Prostate gland (tissue), 2 donors: ENCODE results near the gene KIAA0825. TPM values are rescaled to one million over a fixed set of nuclear protein-coding genes. Genes with fewer than 3 reads are reported as not detected.

Experiments
- DNase-seq: peaks from one replicate; pipeline ENCODE4 v3.0.0-alpha.2; 2019; ENCODE audit warnings: low spot score
- H3K27ac ChIP-seq, 2 donors: fragments of 200-600 bp; sonication (generic); 2 replicates each; pipeline ENCODE4 v1.5.1; 2017 to 2019
- H3K27me3 ChIP-seq: fragments of 200-600 bp; sonication (generic); replicated peaks from 2 replicates; pipeline ENCODE4 v1.5.1; 2019; ENCODE audit not compliant: insufficient read depth
- H3K36me3 ChIP-seq, 2 donors: fragments of 200-600 bp; sonication (generic); 1 replicate in 1 of 2; 2 replicates in 1 of 2; pipeline versions ENCODE4 v1.5.1 to v1.8.1; 2017 to 2019
- H3K4me1 ChIP-seq: fragments of 200-600 bp; sonication (generic); replicated peaks from 2 replicates; pipeline ENCODE4 v1.5.1; 2019
- H3K4me3 ChIP-seq, 2 donors: fragments of 200-600 bp; sonication (generic); 2 replicates each; pipeline ENCODE4 v1.5.1; 2017 to 2019
- H3K9me3 ChIP-seq: fragments of 200-600 bp; sonication (generic); 2 replicates; pipeline ENCODE4 v1.5.1; 2017
- CTCF ChIP-seq, 4 experiments: fragments of 200-600 bp in 2 of 4; fragments of 450-650 bp in 2 of 4; sonication (generic) in 2 of 4; IDR thresholded peaks; 1 replicate in 3 of 4; 2 replicates in 1 of 4; pipeline ENCODE4 v1.5.1; 2016 to 2019; ENCODE audit warnings: antibody characterized with exemption in 4 of 4, mild to moderate bottlenecking in 2 of 4, moderate library complexity in 2 of 4
- POLR2A ChIP-seq: fragments of 450-650 bp; IDR thresholded peaks from one replicate; pipeline ENCODE4 v1.6.1; 2016; ENCODE audit warnings: antibody characterized with exemption, mild to moderate bottlenecking
- POLR2AphosphoS5 ChIP-seq: sonication (generic); formaldehyde crosslinking; IDR thresholded peaks from one replicate; pipeline ENCODE4 v1.6.1; 2017; ENCODE audit warnings: antibody characterized with exemption
- WGBS: methylation state at CpG from one replicate; pipeline ENCODE4 v1.1.5; 2018; 5-methylcytosine and 5-hydroxymethylcytosine counted together
- intact Hi-C: fragments of 100-400 bp; cut with DNase I; formaldehyde crosslinking; loops from one replicate; pipeline ENCODE4 v1.14.2; 2022
- total RNA-seq, 2 donors: library from RNA; depleted of rRNA; stranded (reverse); fragments of >200 nt; gene quantifications; one replicate each; pipeline ENCODE4 v1.1.0, GENCODE V29; 2016

KIAA0825 gene
- total RNA-seq, 2 donors from 2014 or later: 3.9 to 4.1 TPM

GRCh38 chr5:94562327-94562971 is 56.0 kb downstream of the KIAA0825 start:
- no peak overlapping the region for H3K4me3 ChIP-seq
- intact Hi-C loops: no loop called here
- 94% methylated on average over 2 of the region's 2 CpGs for WGBS
- no peak overlapping the region for H3K27ac ChIP-seq
- H3K36me3 ChIP-seq: no peaks in the 10 kb centered on the region
- no peaks in the 10 kb centered on the region for H3K9me3 ChIP-seq
- no peak for TF ChIP-seq POLR2AphosphoS5
- TF ChIP-seq POLR2A: no peak
- TF ChIP-seq CTCF (IDR thresholded peaks at IDR 0.05): no peak
- H3K27me3 ChIP-seq: no peaks in the 10 kb centered on the region
- no peak for DNase-seq
- H3K4me1 ChIP-seq: no peaks in the 10 kb centered on the region

- Histone ChIP-seq H3K4me3 (no peak overlapping the region), H3K4me1 (no peaks in the 10 kb centered on the region), H3K9me3 (no peaks in the 10 kb centered on the region), H3K27ac (no peak overlapping the region), H3K36me3 (no peaks in the 10 kb centered on the region), H3K27me3 (no peaks in the 10 kb centered on the region)
- no peak for DNase-seq
- WGBS: 94% methylated on average over 5 of the region's 5 CpGs
- no peak for TF ChIP-seq POLR2A
- intact Hi-C loops: no loop called here
Observed at GRCh38 chr5:94558028-94558427, 60.4 kb downstream of the KIAA0825 start.

- Histone ChIP-seq H3K4me3 (no peak overlapping the region), H3K4me1 (no peaks in the 10 kb centered on the region), H3K27me3 (no peaks in the 10 kb centered on the region), H3K36me3 (no peaks in the 10 kb centered on the region), H3K27ac (no peak overlapping the region), H3K9me3 (no peaks in the 10 kb centered on the region)
- 89% methylated on average over 1 of the region's 1 CpG for WGBS
- TF ChIP-seq CTCF (IDR thresholded peaks at IDR 0.05): no peak
- TF ChIP-seq POLR2A: no peak
- TF ChIP-seq POLR2AphosphoS5: no peak
- intact Hi-C loops: no loop called here
- DNase-seq: no peak
Observed at GRCh38 chr5:94551858-94552257, 66.5 kb downstream of the KIAA0825 start.

DNA sequence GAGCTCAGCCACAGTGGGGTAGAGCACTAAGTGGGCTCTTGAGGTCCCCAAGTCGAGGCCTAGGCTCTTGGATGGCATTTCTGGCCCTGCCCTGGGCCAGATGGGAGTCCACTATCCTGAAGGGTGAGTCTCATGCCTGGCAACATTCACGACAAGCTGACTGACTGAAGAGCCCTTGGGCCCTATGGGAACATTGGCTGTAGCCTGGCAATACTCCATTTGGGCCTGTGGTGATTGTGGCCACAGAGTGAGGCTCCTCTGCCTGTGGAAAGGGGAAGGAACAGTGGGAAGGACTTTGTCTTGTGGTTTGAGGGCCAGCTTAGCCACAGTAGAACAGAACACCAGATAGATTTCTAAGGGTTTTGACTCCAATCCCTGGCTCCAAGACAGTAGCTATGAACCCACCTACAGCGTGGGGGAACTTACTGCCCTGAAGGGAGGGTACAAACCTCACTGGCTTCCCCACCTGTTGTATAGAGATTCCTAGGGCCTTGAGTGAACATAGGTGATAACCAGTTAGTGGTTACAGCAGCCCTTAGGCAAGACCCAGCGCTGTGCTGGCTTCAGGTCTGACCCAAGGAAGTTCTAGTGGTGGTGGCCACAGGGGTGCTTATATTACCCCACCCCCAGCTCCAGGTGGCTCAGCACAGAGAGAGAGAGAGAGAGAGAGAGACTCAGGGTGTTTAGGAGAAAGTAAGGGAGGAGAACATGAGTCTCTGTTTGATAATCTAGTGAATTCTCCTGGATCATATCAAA is 72.4 kb downstream of the KIAA0825 start:
- H3K4me1 ChIP-seq: no peaks in the 10 kb centered on the region
- DNase-seq: no peak
- no peaks in the 10 kb centered on the region for H3K9me3 ChIP-seq
- no peak overlapping the region for H3K4me3 ChIP-seq
- TF ChIP-seq POLR2A (no peak), POLR2AphosphoS5 (no peak), CTCF (IDR thresholded peaks at IDR 0.05) (no peak)
- H3K27ac ChIP-seq: no peak overlapping the region
- H3K27me3 ChIP-seq: no peaks in the 10 kb centered on the region
- intact Hi-C loops: no loop called here
- WGBS: 100% methylated on average over 4 of the region's 4 CpGs
- no peaks in the 10 kb centered on the region for H3K36me3 ChIP-seq

GRCh38 chr5:94544875-94545547 is 73.4 kb downstream of the KIAA0825 start:
- DNase-seq: no peak
- Histone ChIP-seq H3K4me1 (no peaks in the 10 kb centered on the region), H3K4me3 (no peak overlapping the region), H3K36me3 (no peaks in the 10 kb centered on the region), H3K27me3 (no peaks in the 10 kb centered on the region), H3K27ac (no peak overlapping the region), H3K9me3 (no peaks in the 10 kb centered on the region)
- intact Hi-C loops: no loop called here
- TF ChIP-seq POLR2A (no peak), CTCF (IDR thresholded peaks at IDR 0.05) (no peak), POLR2AphosphoS5 (no peak)
- WGBS: 83% methylated on average over 7 of the region's 7 CpGs
